Muscle of back (tissue), 13 donors: ENCODE results near the gene PPP1R17. TPM values are rescaled to one million over a fixed set of nuclear protein-coding genes. Genes with fewer than 3 reads are reported as not detected.

Experiments used
- DNase-seq, 3 donors: peaks; one replicate each; pipeline versions ENCODE4 v3.0.0 to v3.0.0-alpha.2; 2013
- long read RNA-seq, 9 donors: transcript quantifications; one replicate each; lab custom pipeline, GENCODE V29; 2026
- polyA plus RNA-seq, 10 donors: library from polyadenylated mRNA; unstranded; fragments of 120-200 nt; gene quantifications; one replicate each; pipeline ENCODE4 v1.2.1, GENCODE V29; 2013; ENCODE audit not compliant: insufficient read length in 10 of 10

The PPP1R17 gene
- polyA plus RNA-seq, result not detected
- long read RNA-seq, donor 1, result 0 reads
- long read RNA-seq, donor 2, result 0 reads
- long read RNA-seq, donor 3, result 0 reads
- long read RNA-seq, donor 4, result 0 reads
- long read RNA-seq, donor 5, result 0 reads
- long read RNA-seq, donor 6, result 0 reads
- long read RNA-seq, donor 7, result 0 reads
- long read RNA-seq, donor 8, result 0 reads
- long read RNA-seq, donor 9, result 0 reads

- peak in 1 of 3 donors; percentile 9 for DNase-seq
Observed at GRCh38 chr7:31687024-31687748, at the start of gene PPP1R17. Gene PPP1R17, plus strand, starts transcription at chr7:31687215. Its CDS starts 5,227 bp downstream, at chr7:31692442.

DNA sequence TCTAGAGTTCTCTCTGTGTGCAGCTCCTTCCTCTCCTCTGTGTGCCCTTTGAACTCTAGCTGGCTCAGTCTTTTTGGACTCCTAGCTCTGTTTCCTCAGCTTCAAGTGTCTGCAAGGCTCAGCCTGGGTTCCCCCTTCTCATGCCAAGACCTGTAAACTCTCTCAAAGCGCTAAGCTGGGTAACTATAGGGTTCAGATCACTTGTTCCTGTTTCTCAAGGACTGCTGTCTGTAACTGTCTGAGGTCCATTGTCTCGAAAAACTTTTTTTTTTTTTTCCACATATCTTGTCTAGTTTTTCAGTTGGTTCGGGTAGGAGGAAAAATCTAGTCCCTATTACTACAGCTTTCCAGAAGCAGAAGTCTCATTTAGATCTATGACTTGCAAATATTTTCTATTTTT lies 46.6 kb upstream of the PPP1R17 start:
- no peak for DNase-seq

- peak in 1 of 3 donors; percentile 4 for DNase-seq
Observed at GRCh38 chr7:31642681-31643115, 44.3 kb upstream of the PPP1R17 start.

DNA sequence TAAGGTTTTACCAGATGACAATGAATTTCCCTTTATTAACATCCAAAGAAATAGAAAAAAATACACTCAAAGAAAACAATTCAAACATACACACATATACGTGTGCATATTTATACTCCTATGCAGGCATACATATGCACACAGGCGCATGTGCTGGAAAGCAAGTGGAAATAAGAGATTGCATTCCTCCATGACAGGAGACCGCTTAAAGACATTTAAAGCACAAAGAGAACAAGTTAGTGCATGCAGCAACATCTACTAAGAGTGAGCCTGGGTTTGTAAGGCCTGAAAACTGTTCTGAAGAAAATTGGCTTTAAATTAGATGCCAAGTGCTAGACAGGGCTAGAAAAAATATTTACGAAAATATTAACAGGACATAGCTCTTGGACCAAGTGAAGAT lies 40.1 kb upstream of the PPP1R17 start:
- no peak for DNase-seq

- no peak for DNase-seq
Observed at GRCh38 chr7:31647511-31647910, 39.5 kb upstream of the PPP1R17 start.

DNA sequence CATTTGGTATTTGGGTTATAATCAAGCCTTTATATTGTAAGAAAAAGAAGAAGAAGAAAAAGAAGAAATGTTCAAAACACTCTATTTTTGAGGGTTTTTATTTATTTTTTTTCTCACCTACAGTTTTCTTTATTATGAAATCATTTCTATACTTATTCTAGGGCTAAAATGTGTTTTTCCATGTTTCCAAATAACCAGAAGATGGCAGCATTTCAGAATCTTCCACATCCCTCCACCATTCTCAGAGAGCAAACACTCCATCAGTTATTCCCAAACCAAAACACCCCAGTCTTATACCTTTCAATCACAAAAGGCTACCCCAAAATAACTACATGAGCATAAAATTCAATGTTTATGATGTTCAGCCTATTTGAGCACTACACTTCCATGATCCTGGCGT lies 38.7 kb upstream of the PPP1R17 start:
- peak in 1 of 3 donors; percentile 8 for DNase-seq

DNA sequence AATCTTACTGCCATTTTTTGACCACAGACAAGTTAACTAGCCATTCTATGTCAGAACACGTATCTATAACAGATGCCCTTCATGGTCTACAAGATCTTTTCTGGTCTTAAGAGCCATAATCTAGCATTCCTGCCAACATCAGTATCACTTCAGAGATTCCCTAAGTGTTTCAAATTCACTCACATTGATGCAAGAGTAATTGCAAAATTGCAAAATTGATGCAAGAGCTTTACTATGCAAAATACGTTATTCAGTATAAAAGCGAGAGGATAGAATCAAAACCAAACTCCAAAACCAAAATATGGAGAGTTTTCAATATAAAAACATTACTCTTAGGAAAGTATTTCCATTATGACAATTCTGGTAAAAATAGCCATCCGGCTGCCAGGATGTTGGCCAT lies 38.1 kb upstream of the PPP1R17 start:
- DNase-seq, result no peak

DNA sequence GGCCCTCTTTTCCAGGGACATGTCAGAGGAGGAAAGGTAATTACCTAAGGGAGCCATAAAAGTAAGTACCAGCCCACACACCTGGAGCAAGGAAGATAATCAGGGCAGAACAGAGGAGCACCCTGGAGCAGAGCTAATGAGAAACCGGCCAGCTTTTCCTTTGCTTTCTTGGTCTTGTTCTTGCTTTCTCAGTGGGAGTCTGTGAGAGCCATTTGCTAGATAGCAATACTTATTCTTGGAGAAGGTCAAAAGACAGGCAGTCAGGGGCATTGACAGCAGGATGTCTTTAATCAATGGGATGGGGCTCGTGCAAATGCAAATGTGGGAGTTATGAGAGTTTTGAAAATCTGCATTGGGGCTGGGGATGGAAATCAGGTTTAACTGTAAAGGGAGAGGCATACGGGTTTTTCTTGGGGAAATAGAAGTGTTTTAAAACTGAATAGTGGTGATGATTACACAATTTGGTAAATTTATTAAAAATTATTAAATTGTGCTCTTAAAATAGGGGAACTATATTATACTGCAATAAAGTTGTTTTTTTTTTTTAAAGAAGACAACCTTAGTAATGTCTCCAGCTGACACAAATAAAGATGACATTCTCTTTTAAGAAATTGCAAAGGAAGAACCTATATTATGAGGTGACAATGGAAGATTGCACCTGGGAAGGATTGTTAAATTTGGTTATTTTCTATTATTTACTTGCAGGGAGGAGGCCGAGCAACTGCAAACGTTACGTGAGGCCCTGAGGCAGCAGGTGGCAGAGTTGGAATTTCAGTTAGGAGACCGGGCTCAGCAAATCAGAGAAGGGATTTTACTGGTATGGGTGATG lies 35.6 kb upstream of the PPP1R17 start:
- DNase-seq, result no peak

DNA sequence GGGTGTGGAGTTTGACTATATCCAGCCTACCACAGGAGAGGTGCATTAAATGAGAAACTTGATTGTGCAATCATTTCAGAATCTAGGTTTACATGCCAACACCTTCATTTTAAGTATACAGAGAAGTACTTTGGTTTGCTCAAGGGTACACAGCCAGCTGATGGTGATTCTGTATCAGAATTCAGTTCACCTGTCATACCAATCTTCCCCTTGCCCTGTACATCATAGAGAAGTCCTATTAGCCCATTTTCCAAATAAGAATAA lies 35.0 kb upstream of the PPP1R17 start:
- no peak for DNase-seq

DNA sequence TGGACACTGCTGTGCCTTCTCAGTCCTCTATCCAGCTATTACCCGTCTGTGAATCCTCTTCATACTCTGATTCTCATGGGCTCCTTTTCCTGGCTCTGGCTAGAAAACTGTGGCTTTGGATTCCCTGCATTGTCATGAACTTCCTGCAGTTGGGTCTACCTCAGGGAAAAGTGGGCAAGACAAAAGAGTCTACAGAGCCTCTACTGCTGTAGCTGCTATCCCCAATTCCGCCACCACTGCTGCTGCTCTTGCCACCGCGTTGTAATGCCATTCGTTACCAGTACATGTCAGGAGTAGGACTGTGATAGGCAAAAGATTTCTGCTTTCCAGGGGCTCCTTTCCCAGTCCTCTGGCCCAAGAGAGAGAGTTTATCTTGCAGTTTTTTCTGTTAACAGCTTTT lies 23.9 kb upstream of the PPP1R17 start:
- no peak for DNase-seq

DNA sequence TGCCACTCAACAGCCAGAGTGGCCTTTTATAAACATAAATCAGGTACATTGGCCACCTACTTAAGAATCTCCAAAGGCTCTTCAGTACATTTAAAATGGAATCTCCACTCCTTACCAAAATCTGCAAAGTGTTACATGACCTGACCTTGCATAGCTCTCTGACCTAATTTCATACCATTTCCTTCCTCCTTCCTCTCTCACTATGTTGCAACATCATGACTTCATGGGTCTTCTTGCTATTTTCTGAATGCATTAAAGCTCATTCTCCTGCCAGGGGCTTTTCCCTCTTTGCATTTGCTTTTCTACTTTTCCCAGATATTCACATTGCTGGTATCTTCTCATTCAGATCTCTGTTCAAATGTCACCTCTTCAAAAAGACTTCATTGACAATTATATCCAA lies 22.1 kb upstream of the PPP1R17 start:
- DNase-seq, result no peak

GRCh38 chr7:31665546-31665945 lies 21.5 kb upstream of the PPP1R17 start:
- no peak for DNase-seq

DNA sequence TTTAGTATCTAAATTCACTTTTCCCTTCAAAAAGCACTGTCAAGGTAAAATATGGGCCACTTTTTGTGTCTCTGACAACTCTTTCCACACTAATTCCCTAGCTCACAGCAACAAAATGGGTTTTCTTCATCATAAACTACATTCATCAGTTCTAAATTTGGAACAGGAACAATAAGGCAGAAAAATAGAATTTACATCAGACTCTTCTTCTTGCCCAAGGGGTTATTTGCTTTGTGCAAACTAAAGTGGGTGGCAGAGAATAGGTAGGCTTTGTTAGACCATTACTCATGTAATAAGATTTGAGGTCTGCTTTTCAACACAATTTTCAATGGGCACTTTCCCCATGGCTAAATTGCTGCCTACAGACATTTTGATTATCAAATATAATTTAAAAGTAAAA lies 17.6 kb upstream of the PPP1R17 start:
- DNase-seq, result no peak

DNA sequence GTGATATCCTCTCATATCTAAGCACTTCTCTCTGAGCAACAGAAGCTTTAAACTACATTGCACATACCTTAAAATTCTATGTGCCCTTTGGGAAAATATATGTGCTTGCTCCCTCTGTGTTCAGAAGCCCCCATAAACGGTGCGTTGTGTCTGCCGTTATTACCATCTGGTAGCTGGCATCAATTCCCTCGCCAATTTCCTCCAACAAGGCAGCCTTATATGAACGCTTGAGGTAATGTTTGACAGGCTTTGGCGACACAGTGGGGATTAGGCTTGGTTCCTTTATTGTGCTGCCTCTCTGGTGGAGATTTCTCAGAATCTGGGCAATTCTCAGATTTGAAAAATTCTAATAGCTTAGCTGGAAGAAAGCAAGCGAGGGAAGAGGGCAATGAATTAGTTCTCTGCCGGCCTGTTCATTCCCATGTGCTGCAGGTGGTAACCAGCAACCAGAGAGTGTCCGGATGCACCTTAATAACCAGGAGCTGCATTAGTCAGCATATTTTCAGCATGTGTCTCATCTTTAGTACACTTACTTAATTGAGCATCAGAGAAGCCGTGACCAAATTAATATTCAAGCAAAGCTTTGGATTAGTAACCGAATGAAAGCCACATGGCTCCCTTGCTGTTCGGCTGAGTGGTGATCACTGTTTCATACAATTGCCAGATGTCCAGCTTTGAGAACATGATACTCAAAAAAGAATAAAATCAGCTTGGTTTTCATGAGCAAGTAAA lies 7.3 kb upstream of the PPP1R17 start:
- no peak for DNase-seq

DNA sequence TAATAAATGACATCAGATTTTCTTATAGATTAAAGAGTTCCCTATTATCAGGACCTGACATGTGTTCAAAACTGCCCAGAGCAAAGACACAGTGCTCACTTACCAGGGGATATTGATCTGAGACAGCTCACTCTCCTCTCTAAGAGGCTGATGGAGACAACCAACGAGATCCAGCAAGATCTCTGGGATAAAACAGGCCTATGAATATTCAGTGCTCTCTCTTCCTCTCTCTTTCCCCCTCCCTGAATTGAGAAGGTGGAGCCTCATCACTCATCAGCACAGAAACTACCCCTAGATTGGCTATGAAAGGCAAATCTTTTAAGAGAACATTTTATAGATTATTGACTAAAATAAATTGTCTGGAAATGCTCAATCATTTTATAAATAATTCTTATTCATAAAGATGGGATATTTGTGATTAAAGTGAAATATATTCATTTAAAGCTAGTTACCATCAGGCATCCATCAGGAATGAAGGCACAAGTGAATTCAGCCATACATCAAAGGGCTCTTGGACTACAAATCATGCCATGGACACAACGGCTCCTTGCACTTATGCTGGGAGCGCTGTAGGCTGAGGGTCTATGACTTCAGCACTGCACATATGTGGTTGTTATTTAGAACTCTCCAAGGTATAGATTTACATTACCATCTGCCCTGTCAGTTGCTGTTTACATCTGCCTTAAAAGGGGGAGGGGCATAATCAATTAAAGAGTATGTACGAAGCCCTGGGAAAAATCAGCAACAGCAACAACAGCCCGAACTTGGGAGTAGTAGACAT lies 3.4 kb upstream of the PPP1R17 start:
- no peak for DNase-seq

- no peak for DNase-seq
Observed at GRCh38 chr7:31688372-31688771, 1.4 kb downstream of the PPP1R17 start.

DNA sequence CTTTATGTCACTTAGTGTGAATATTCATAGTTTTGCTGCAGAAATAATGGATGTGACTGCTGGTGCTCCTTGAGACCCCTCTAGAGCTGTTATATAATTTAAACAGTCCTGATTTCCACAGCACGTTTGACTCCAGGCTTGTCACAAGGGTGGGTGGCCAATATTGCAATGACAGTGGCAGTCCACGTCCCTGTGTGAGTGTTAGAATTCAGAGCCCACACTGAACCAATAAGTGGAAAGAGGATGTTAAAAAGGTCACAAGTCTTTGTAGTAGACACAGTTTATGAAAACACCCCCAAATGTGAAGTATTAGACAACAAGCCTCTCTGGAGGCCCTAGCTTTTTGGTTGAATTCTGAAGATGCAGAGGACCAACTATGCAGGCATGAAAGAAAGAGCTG lies 2.0 kb downstream of the PPP1R17 start:
- DNase-seq, result no peak

DNA sequence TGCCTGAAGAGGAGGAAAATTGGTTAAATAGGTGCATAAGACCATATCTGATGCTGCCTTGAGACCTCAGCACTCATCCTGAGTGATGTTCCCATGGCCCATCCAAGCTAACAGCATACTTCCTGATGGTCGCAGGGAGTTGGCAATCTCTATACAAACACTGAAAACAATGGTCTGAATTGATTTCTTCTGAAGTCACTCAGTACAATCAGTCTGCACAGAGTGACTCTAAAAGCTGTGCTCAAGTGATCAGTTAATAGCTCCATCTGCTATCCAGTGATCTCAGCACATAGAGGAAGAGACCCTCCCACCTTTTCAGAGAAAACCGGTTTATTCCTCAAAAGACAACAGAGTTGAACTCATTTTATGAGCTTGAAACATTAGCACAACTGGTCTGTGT lies 3.9 kb downstream of the PPP1R17 start:
- DNase-seq, result no peak

DNA sequence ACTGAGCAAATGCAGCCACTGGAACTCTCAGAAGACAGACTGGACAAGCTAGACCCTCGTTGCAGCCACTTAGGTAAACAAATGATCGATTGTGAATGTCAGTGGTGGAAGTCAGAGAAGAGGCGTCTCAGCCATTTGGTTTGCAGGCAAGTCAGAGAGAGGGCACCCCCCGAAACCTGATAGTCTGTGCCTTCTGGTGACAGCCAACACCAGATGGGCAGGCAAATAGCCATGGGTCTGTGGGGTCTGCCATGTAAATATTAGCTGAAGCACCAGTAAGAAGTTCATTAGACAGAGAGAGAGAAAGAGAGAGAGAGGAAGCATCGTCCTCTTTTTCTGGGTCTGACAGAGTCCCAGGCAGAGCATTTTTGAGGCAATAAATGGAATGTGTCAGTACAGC lies 5.4 kb downstream of the PPP1R17 start:
- no peak for DNase-seq

DNA sequence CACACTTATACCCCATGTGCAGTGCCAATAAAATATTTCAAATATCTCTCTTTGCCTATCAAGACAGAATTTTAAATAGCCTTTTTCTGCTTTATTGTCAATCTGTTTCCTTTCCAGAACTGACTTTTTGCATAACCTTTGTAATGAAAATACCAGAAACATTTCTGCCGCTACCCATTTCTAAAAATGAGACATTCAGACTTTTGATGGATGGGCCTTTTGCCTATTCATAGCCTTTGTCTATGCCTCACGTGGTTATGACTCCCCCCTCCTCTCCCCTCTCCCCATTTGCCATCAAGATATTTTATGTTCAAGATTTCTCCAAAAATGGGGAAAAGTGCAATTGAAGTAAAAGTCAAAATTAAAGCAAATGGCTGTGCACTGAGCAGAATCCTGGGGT lies 5.9 kb downstream of the PPP1R17 start:
- DNase-seq, result no peak

- DNase-seq, result peak; percentile 16 to 59 (median 21)
Observed at GRCh38 chr7:31695859-31696614, 9.0 kb downstream of the PPP1R17 start.
